Common myeloid progenitor, CD34-positive (primary cell): ENCODE measurements around the gene ADARB2.
"Not testable (repeated sequence)": the region's sequence is repeated elsewhere in the genome, so short reads cannot be mapped to it uniquely, and the experiment has no call there.

Experiments used
- CTCF ChIA-PET: fragments of 350-600 bp; sonication (Branson Sonifier 250); formaldehyde crosslinking; loops from one replicate; lab custom pipeline; 2021; ENCODE audit warnings: antibody characterized with exemption; lab: Charles Lee
- POLR2A ChIA-PET: fragments of 350-600 bp; sonication (Branson Sonifier 250); formaldehyde crosslinking; loops from one replicate; lab custom pipeline; 2021; ENCODE audit warnings: antibody characterized with exemption; lab: Charles Lee
- DNase-seq, 3 donors: peaks; one replicate each; pipeline versions ENCODE4 v3.0.0 to v3.0.0-alpha.2; 2013
- H3K27ac ChIP-seq, 2 experiments: 1 replicate in 1 of 2; 2 replicates in 1 of 2; pipeline ENCODE4 v1.7.0; 2013; ENCODE audit warnings: inconsistent platforms in 2 of 2, low read length in 2 of 2, mild to moderate bottlenecking in 2 of 2, low read depth in 1 of 2, moderate library complexity in 1 of 2; ENCODE audit not compliant: severe bottlenecking in 2 of 2, insufficient read depth in 1 of 2, poor library complexity in 1 of 2
- H3K27me3 ChIP-seq, 5 experiments: replicated peaks in 2 of 5; 1 replicate in 3 of 5; 2 replicates in 2 of 5; pipeline versions ENCODE4 v1.6.1 to v1.7.0; 2013; ENCODE audit warnings: low read length in 4 of 5, mild to moderate bottlenecking in 2 of 5, moderate library complexity in 2 of 5, inconsistent platforms in 1 of 5; ENCODE audit not compliant: insufficient read depth in 5 of 5, control insufficient read depth in 4 of 5
- H3K36me3 ChIP-seq, 4 experiments: 1 replicate in 2 of 4; 2 replicates in 2 of 4; pipeline versions ENCODE4 v1.6.1 to v1.7.0; 2013; ENCODE audit warnings: low read length in 3 of 4, control low read depth in 1 of 4, mild to moderate bottlenecking in 1 of 4; ENCODE audit not compliant: control insufficient read depth in 4 of 4, insufficient read depth in 4 of 4
- H3K4me1 ChIP-seq, 4 experiments: 1 replicate in 3 of 4; 2 replicates in 1 of 4; pipeline versions ENCODE4 v1.6.1 to v1.7.1; 2013; ENCODE audit warnings: low read length in 3 of 4, mild to moderate bottlenecking in 3 of 4, control low read depth in 1 of 4, inconsistent platforms in 1 of 4, moderate library complexity in 1 of 4; ENCODE audit not compliant: control insufficient read depth in 4 of 4, insufficient read depth in 4 of 4; ENCODE audit errors: control extremely low read depth in 1 of 4
- H3K4me3 ChIP-seq, 7 experiments: 1 replicate in 4 of 7; 2 replicates in 3 of 7; pipeline versions ENCODE4 v1.5.1 to v1.7.0; 2013; ENCODE audit warnings: mild to moderate bottlenecking in 7 of 7, low read length in 6 of 7, moderate library complexity in 6 of 7, inconsistent platforms in 2 of 7, low read depth in 2 of 7, control low read depth in 1 of 7; ENCODE audit not compliant: insufficient read depth in 4 of 7, control insufficient read depth in 1 of 7; ENCODE audit errors: extremely low read depth in 1 of 7
- H3K9me3 ChIP-seq, 5 experiments: 1 replicate in 4 of 5; 2 replicates in 1 of 5; pipeline versions ENCODE4 v1.6.1 to v1.7.1; 2013; ENCODE audit warnings: low read length in 4 of 5, mild to moderate bottlenecking in 2 of 5, inconsistent platforms in 1 of 5, low read depth in 1 of 5, moderate library complexity in 1 of 5; ENCODE audit not compliant: control insufficient read depth in 4 of 5, insufficient read depth in 2 of 5; ENCODE audit errors: control extremely low read depth in 1 of 5
- WGBS: methylation state at CpG from one replicate; pipeline ENCODE4 v1.1.5; 2013; ENCODE audit not compliant: insufficient coverage; 5-methylcytosine and 5-hydroxymethylcytosine counted together

ADARB2 gene

GRCh38 chr10:1418031-1418550, 319.2 kb downstream of the ADARB2 start:
- Histone ChIP-seq H3K27ac (no peak overlapping the region), H3K4me1 (peaks cover 0 to 5% (median 4%) of the 10 kb centered on the region in 4 experiments), H3K4me3 (no peak overlapping the region), H3K27me3 (peaks cover 0 to 7% (median 0%) of the 10 kb centered on the region in 5 experiments), H3K36me3 (no peaks in the 10 kb centered on the region), H3K9me3 (no peaks in the 10 kb centered on the region)
- no peak for DNase-seq
- 94% methylated on average over 12 of the region's 17 CpGs for WGBS
- ChIA-PET CTCF (no interaction called here), POLR2A (no interaction called here)

GRCh38 chr10:1417574-1417973, 319.8 kb downstream of the ADARB2 start:
- H3K4me3 ChIP-seq: no peak overlapping the region
- H3K27me3 ChIP-seq: peaks cover 0 to 11% (median 0%) of the 10 kb centered on the region in 5 experiments
- H3K9me3 ChIP-seq: no peaks in the 10 kb centered on the region
- H3K27ac ChIP-seq: no peak overlapping the region
- H3K36me3 ChIP-seq: no peaks in the 10 kb centered on the region
- DNase-seq: no peak
- ChIA-PET CTCF (no interaction called here), POLR2A (no interaction called here)
- peaks cover 0 to 7% (median 4%) of the 10 kb centered on the region in 4 experiments for H3K4me1 ChIP-seq
- 96% methylated on average over 8 of the region's 10 CpGs for WGBS

- 100% methylated on average over 6 of the region's 8 CpGs for WGBS
Measured at GRCh38 chr10:1416456-1417037, 320.8 kb downstream of the ADARB2 start.

GRCh38 chr10:1414893-1415292, 322.4 kb downstream of the ADARB2 start:
- H3K27ac ChIP-seq: no peak overlapping the region
- peaks cover 0 to 10% (median 4%) of the 10 kb centered on the region in 4 experiments for H3K4me1 ChIP-seq
- no peak for DNase-seq
- no peaks in the 10 kb centered on the region for H3K9me3 ChIP-seq
- no peaks in the 10 kb centered on the region for H3K36me3 ChIP-seq
- POLR2A ChIA-PET: no interaction called here
- CTCF ChIA-PET: no interaction called here
- H3K27me3 ChIP-seq: peaks cover 0 to 10% (median 2%) of the 10 kb centered on the region in 5 experiments
- H3K4me3 ChIP-seq: no peak overlapping the region

More at GRCh38 chr10:1416456-1417037, 320.8 kb downstream of the ADARB2 start:
- Histone ChIP-seq H3K27ac (no peak overlapping the region), H3K36me3 (no peaks in the 10 kb centered on the region), H3K27me3 (peaks cover 0 to 12% (median 2%) of the 10 kb centered on the region in 5 experiments), H3K4me1 (peaks cover 0 to 16% (median 8%) of the 10 kb centered on the region in 4 experiments), H3K9me3 (no peaks in the 10 kb centered on the region), H3K4me3 (no peak overlapping the region)
- POLR2A ChIA-PET: no interaction called here
- no peak for DNase-seq
- CTCF ChIA-PET: no interaction called here

- H3K27ac ChIP-seq: not testable (repeated sequence)
- WGBS: 93% methylated on average over 6 of the region's 7 CpGs
Measured at GRCh38 chr10:1414346-1414745, 323.0 kb downstream of the ADARB2 start.

GRCh38 chr10:1413823-1414222, 323.5 kb downstream of the ADARB2 start:
- POLR2A ChIA-PET: no interaction called here
- peaks cover 0 to 10% (median 4%) of the 10 kb centered on the region in 4 experiments for H3K4me1 ChIP-seq

More at GRCh38 chr10:1414346-1414745, 323.0 kb downstream of the ADARB2 start:
- H3K4me1 ChIP-seq: peaks cover 0 to 10% (median 4%) of the 10 kb centered on the region in 4 experiments
- H3K9me3 ChIP-seq, DNase-seq, H3K4me3 ChIP-seq, H3K27me3 ChIP-seq, H3K36me3 ChIP-seq, POLR2A ChIA-PET, CTCF ChIA-PET: not testable (repeated sequence)

GRCh38 chr10:1413256-1413655, 324.1 kb downstream of the ADARB2 start:
- CTCF ChIA-PET: interaction anchor here (2.3 kb wide), 1 partner anchor 7 kb away, joined by 11 read pairs; no protein-coding TSS in a partner anchor
- Histone ChIP-seq H3K27me3 (peaks cover 0 to 7% (median 2%) of the 10 kb centered on the region in 5 experiments), H3K27ac (no peak overlapping the region), H3K36me3 (no peaks in the 10 kb centered on the region), H3K9me3 (no peaks in the 10 kb centered on the region), H3K4me1 (peaks cover 0 to 10% (median 4%) of the 10 kb centered on the region in 4 experiments), H3K4me3 (no peak overlapping the region)
- WGBS: 93% methylated on average over 11 of the region's 11 CpGs
- no peak for DNase-seq
- POLR2A ChIA-PET: no interaction called here

More at GRCh38 chr10:1413823-1414222, 323.5 kb downstream of the ADARB2 start:
- DNase-seq: no peak
- Histone ChIP-seq H3K4me3 (no peak overlapping the region), H3K36me3 (no peaks in the 10 kb centered on the region), H3K27ac (no peak overlapping the region), H3K9me3 (no peaks in the 10 kb centered on the region), H3K27me3 (peaks cover 0 to 7% (median 2%) of the 10 kb centered on the region in 5 experiments)
- 94% methylated on average over 6 of the region's 7 CpGs for WGBS
- CTCF ChIA-PET: no interaction called here
